GM18508 (cell line): ENCODE results near the gene ELL2.
A peak's percentile ranks its signal among the peaks of the same experiment; 100 is the strongest.

ENCODE experiments used
- ATAC-seq: cut with Tn5 transposase; IDR thresholded peaks from one replicate; pipeline ENCODE4 v1.9.1; 2021; ENCODE audit warnings: moderate number of reproducible peaks; ENCODE audit not compliant: insufficient read depth, unreplicated experiment

The ELL2 gene

DNA sequence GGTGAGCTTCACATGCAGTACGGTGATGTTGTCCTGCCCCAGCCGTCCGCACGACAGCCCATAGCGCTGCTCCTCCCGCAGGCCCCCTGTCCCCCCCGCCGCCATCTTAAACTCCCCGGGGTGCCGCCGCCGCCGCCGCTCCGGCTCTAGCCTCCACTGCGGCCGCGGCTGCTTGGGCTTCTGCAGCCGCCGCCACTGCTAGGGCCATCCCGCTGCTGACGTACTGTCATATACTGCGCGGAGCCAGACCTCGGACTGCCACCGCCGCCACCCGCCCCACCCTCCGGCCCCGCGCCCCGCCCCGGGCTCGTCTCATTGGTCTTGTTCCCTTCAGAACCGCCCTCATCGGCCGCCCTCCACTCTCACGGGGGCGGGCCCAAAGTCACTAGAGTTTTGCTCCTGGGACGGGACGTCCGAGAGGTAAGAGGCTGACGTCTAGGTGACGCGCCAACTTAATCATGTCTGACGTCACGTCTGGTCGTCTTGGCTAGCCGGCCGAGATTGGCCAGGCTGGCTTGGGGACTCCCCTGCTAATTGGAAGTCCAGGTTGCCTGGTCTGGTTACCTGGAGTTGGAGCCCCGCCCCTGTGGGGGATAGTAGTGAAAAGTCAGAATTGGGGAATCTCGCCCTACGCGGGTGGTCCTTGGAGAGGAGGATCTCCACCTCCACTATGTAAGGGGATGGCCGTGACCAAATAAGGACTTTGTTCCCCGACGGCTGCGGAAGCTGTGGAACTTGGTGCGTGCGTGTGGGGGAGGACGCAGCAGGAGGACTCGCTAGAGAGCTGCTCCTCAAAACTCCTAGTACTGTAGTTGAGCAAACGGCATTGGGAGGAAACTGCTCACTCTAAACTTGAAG, at the start of gene ELL2:
Gene ELL2 (minus strand): TSS at position 235 of the 858 bp plus-strand sequence. CDS start 130 bp downstream, at position 105.
- ATAC-seq: peak; percentile 87

- ATAC-seq: no peak
These were observed 47.5 kb upstream of the ELL2 start for GRCh38 chr5:96008987-96009647.

- no peak for ATAC-seq
These were observed 46.8 kb upstream of the ELL2 start for GRCh38 chr5:96008487-96008886.

- no peak for ATAC-seq
These were observed 45.4 kb upstream of the ELL2 start for GRCh38 chr5:96007051-96007450.

GRCh38 chr5:96006291-96006690, 44.6 kb upstream of the ELL2 start:
- no peak for ATAC-seq

- ATAC-seq: no peak
These were observed 43.1 kb upstream of the ELL2 start for GRCh38 chr5:96004754-96005153.

DNA sequence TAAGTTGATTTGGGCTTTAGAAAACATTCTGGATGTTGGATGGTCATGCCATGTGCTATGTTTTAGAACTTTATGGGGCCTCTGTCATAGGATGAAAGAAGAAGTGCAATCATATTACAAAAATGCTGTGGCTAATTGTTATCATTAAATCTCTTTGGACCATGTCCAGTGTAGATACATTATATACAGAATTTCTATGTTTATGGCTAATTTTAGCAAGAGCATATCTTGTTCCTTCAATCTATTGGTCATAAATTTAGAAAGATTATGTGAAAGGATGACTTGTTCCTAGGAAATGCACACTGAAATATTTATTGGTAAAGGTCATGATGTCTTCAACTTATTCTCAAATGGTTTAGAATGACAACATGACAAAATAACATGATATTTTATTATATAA, 42.4 kb upstream of the ELL2 start:
- ATAC-seq: no peak

- ATAC-seq: no peak
These were observed 39.6 kb upstream of the ELL2 start for GRCh38 chr5:96001262-96001661.

DNA sequence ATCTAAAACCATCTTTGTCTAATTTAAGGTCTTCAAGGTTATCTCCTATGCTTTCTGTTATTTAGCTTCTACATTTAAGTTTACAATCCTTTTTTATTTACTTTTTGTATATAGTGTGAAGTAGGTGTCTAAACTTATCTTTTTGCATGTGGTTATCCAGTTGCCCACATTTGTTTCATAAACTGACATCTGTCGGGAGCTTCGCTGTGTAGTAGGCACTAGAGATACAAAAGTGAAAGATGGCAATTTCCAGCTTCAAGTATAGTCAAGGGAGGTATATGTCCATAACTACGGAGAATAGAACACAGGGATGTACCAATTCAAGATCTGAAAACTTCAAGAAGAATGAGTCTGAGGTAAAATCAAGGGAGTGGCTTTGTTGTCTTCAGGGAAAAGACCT, 38.7 kb upstream of the ELL2 start:
- ATAC-seq: no peak

DNA sequence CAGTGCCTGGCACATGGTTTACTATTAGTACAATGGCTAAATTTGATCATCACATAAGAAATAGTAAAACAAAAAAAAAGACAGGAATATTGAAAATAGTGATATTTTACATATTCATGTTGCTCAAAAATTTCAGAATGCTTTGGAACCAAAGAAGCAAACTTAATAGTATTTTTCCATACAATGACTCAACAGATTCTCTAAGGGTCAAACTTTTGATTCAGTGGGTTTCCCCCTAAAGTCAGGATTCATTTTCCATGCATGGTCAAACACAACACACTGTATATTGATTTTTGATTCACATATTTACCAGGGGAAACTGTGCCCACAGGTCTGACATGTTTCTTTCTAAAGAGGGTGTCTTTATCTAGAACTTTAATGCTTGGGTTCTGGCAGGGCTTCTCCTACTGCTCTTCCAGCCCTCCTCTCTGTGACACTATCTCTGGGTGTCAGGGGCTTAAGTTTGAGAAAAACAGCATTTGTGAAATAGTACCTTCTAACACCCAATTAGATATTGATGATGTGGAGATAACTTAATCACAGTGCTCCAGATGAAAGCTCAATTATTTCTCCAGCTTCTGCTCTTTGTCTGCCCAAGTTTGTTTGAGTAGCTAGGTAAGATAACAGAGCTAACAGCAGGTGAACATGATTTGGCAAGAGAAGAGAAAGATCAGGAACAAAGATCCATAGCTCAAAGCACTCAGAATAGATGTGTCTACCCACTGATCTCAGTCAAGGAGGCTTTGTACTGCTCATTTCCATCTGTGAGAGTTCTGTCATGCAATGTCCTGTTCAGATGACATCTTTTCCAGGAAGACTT, 35.5 kb upstream of the ELL2 start:
- no peak for ATAC-seq

DNA sequence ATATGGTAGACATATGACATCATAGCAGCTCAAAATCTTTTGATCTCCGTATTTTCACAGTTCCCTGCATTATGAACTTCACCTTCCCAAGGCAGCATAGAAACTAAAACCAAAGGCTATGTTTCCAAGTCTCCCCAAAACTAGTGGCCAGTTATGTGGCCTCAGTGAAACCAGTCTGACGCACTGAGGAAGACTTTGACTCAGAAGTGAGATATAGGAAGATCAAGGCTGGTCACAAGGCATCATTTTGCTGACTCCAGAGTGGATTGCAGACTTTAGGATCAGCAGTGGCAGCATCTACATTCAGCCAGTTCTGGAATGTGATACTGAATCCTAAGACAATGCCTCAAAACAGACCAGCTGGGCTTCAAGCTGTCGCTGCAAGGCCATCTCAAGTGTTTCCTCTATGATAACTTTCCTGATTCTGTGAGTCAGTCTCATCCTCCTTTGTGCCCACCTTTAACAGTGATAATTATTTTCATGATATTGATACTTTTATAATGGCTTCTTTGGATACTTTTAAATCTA, 34.4 kb upstream of the ELL2 start:
- ATAC-seq: no peak

DNA sequence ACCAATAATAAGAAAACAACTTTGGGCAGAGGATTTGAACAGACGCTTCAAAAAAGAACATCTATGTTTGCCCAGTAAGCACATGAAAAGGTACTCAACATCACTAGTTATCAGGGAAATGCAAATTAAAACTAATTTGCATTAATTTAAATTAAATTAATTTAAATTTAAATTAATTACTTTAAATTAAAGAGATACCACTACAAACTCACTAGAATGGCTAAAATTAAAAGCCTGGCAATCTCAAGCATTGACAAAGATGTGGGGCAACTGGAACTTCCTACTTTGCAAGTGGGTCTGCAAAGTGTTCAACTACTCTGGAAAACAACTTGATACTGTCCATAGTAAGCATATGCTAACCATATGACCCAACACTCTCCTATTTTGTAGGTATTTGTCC, 32.1 kb upstream of the ELL2 start:
- ATAC-seq: no peak

DNA sequence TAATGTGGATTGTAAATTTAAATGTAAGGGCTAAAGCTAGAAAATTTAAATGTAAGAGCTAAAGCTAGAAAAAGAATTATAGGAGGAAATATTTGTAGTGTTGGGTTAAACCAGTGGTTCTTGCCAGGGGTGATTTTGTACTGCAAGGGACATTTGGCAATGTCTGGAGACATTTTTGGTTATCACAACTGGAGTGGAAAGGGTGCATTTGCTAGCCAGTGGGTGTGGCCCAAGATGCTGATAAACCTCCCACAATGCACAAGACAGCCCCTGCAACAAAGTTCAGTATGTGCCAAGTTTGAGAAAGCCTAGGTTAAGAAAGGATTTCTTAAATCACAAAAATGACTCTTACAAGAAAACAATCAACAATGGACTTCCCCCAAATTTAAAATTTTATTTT, 31.6 kb upstream of the ELL2 start:
- ATAC-seq: no peak

DNA sequence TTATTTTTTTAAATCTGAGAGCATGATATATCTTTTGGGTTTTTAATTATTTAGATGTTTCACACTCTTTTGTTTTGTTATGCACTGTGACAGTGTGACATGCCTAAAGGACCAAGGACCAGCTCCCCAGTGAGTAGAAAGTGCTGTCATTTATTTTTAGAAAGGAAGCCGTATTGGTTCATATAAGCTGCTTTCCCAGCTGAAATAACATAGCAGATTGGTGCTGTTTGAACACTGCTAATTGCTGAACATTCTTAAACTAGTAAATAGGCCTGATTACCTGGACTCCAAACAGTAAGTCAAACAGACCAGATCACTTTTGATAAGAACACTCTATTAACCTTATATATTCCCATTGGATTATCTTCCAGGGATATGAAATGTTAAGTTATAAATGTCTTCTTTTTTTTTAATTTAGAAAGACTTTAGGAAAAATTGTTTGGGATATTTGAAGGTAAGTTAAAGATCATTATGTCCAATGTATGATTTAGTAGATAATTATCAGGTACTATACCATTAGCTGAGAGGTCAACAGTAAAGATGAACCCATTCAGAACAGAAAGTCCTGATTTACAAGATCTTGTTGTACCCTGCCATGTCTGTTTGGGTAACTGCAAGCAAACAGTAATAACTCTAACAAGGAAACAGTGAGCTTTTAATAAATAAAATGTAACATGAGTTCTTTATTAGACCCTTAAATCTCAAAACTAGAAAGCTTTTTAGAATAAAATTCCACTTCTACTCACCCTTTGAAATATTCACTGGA, 27.8 kb upstream of the ELL2 start:
- ATAC-seq: no peak

- no peak for ATAC-seq
These were observed 27.2 kb upstream of the ELL2 start for GRCh38 chr5:95988877-95989276.

GRCh38 chr5:95988094-95988493, 26.4 kb upstream of the ELL2 start:
- no peak for ATAC-seq

DNA sequence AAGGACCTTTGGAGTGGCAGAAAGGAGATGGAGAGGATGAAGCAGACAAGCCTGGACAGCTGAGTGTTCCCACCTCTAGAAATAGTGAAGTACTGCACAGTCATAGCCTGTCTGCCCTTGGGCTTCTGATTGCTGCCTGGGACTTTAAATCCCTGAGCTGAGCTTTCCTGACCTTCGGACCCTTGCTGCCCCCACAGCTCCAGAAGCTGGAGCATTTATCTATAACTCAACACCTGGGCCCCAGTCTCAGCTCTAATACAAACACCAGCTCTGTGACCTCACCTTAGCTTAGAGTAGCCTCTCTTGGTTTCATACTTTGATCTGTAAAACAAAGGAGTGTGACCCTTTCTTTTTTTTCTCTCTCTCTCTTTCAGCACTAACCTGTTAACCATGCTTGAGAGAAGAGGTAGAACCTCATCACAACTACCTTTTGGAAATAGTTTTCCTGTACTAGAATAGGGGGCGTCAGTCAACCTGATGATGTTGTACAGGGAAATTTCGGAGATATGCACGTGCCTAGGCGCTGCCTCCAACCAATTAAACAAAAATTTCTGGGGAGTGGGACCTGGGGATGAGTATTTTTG, 25.4 kb upstream of the ELL2 start:
- ATAC-seq: no peak

DNA sequence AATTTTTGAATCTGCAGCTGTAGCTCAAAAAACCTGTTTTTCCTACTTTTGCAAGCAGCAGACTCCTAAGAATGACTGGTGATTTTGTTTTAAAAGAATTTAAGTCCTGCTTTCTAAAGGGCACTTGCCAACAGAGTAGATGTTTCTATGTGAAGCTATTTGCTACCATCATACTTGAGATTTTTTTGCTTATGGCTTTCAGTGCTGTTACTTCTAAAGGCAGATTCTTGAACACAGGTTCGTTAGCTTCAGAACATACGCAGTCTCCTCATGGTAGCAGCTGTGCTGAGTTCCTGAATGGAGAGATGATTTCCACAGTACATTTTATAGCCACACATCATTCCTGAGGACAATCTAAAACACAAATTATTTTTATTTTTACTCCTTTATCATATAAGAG, 24.4 kb upstream of the ELL2 start:
- ATAC-seq: no peak

DNA sequence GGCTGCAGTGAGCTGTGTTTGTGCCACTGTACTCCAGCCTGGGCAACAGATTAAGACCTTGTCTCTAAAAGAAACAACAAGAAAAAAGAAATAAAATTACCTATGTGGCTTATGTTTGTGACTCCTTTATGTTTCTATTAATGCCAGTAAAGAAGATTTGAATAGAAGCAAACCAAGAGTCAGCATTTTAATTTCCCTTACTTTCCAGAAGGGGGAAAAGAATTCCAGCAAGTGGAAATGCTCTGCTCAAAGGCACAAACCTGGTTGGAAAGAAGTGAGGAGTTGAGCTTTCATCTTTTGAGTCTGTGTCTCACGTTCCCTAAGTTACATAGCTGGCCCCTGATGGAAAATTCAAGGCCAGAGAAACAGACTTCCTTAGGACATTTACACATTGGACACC, 23.6 kb upstream of the ELL2 start:
- ATAC-seq: no peak
